Loucy (cell line): ENCODE data around the gene SRGAP1.

Source experiments
- CTCF ChIP-seq: fragments of 200-600 bp; sonication (generic); conservative IDR thresholded peaks from 2 replicates; pipeline ENCODE4 v1.5.1; 2014; ENCODE audit warnings: mild to moderate bottlenecking, antibody characterized with exemption, low read length
- EZH2phosphoT487 ChIP-seq: fragments of 200-600 bp; IDR thresholded peaks from 2 replicates; pipeline ENCODE4 v1.6.1; 2018; ENCODE audit warnings: antibody characterized with exemption, mild to moderate bottlenecking, moderate library complexity, borderline replicate concordance

GRCh38 chr12:63849641-63850040 is 5.1 kb downstream of the SRGAP1 start:
- TF ChIP-seq CTCF: no peak
- TF ChIP-seq EZH2phosphoT487: no peak
